CD4-positive, alpha-beta T cell treated with Interferon gamma for 1 hour (primary cell): ENCODE measurements around the gene LUC7L2.
"Not testable (repeated sequence)": the region's sequence is repeated elsewhere in the genome, so short reads cannot be mapped to it uniquely, and the experiment has no call there.

Experiments used
- DNase-seq: peaks from one replicate; pipeline ENCODE4 v3.0.0-alpha.2; 2020

Gene LUC7L2

GRCh38 chr7:139452958-139453672, 93.4 kb downstream of the LUC7L2 start:
- no peak for DNase-seq

- DNase-seq = no peak
These were observed 94.1 kb downstream of the LUC7L2 start for GRCh38 chr7:139453673-139454321.

DNA sequence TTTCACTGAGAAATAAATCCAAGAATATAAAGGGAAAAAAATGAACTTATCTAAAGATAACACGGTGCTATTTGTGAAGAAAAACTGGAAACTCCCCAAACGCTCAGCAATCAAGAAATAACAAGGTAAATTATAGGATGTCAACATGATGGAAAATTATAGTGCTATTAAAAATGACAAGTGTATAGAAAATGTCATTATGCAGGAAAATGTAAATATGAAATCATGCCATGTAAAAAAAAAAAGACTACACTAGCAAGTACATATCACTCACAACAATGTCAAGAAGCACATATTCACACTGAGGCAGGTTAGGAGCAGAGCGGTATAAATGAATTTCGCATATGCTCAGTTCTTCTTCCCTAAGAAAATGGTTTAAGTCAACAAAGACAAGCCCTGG, 96.1 kb downstream of the LUC7L2 start:
- DNase-seq = no peak

DNA sequence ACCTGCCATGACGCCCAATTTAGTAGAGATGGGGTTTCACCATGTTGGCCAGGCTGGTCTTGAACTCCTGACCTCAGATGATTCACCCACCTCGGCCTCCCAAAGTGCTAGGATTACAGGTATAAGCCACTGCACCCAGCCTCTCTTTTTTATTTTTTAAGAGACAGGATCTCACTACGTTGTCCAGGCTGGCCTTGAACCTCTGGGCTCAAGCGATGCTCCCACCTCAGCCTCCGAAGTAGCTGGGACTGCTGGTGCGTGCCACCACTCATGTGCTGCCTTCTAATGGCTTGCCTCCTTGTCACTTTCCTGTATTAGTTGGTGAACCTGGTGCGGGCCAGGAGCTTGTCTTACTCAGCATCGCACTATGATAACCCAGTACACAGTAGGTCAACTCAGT, 96.8 kb downstream of the LUC7L2 start:
- no peak for DNase-seq

DNA sequence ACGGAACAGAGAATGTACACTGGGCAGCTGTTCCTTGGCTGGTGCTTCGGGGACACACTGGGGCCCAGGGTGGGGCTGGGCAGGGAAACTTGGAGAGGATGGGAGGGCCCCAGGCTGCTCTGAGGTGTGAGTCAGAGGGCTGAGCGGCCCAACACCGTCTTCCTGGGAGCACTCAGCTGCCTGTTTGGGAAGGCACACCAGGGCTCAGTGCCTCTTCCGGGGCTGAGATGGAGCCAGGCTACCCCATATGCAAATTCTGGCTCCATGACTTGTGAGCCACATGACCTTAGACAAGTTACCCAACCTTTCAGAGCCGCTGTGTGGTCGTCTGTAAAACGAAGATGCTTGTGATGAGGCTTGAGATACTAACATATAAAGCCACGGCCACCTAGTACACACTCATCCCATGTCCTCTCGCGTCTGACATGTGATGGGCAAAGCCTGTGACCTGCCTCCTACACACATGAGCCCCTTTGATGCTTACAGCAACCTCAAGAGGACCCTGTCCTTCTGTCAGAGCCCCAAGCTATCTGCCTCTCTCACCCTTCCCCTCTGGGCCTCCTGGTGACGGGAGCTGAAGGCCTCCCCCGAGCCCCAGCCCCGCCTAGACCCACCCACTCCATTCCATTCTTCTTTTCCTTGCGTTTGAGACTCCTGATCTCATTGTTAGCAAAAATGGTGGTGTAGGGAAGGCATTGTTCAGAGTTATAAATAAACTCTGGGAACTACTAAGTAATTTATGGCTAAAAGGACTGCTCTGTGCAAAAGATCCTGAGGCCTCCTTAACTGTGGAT, 97.7 kb downstream of the LUC7L2 start:
- no peak for DNase-seq

DNA sequence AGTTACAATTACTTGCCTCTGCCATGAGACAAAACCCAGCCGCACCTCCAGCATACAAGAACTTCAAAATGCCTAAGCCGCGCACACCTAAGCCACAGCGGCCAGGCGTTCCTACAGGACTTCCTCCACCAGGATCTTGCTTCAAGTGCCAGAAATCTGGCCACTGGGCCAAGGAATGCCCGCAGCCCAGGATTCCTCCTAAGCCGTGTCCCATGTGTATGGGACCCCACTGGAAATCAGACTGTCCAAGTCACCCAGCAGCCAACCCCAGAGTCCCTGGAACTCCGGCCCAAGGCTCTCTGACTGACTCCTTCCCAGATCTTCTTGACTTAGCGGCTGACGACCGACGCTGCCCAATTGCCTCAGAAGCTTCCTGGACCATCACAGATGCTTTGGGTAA, 103.7 kb downstream of the LUC7L2 start:
- DNase-seq = not testable (repeated sequence)

- not testable (repeated sequence) for DNase-seq
These were observed 104.8 kb downstream of the LUC7L2 start for GRCh38 chr7:139464511-139464910.

DNA sequence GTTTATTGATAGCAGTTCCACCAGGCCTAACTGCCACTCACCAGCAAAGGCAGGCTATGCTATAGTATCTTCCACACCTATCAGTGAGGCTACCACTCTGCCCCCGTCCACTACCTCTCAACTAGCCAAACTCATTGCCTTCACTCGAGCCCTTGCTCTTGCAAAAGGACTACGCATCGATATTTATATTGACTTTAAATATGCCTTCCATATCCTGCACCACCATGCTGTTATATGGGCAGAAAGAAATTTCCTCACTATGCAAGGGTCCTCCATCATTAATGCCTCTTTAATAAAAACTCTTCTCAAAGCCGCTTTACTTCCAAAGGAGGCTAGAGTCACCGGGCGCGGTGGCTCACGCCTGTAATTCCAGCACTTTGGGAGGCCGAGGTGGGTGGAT, 105.4 kb downstream of the LUC7L2 start:
- not testable (repeated sequence) for DNase-seq

GRCh38 chr7:139467729-139468128, 108.0 kb downstream of the LUC7L2 start:
- not testable (repeated sequence) for DNase-seq

GRCh38 chr7:139468281-139468680, 108.6 kb downstream of the LUC7L2 start:
- DNase-seq = not testable (repeated sequence)

DNA sequence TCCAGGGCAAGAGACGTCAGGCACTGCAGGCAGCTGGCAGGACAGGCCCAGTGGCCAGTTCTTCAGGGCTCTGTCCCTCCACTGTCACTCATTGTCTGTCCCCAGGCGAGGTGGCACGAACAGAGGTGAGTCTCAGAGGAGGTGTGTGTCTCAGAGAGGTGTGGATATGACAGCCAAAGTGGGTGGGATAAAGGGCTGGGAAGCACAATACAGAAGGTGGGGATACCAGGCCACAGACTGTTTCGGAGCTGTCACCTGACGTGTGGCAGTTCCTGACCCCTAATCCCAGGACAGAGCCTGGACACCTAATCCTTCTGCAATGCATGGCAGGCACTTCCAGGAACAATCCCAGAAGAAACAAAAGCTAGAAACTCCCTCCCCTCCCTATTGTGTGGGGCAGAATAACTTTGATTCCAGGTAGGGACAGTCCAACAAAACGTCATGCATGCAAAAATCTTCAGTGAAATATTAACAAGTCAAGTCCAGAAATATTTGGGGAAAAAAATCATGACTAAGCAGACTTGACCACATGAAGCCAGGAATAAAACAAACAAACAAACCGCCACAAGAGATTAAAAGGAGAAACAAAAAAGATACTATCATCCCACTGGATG, 112.2 kb downstream of the LUC7L2 start:
- DNase-seq = no peak
